HEK293 (cell line): ENCODE measurements around the gene LYST.

Experiments
- CTCF ChIA-PET: fragments of 350-600 bp; formaldehyde crosslinking; extraction: SDS; loops from one replicate; lab custom pipeline; 2021; ENCODE audit warnings: antibody characterized with exemption; lab: Yijun Ruan, JAX
- POLR2A ChIA-PET: fragments of 300-600 bp; formaldehyde crosslinking; extraction: SDS; loops from one replicate; lab custom pipeline; 2020; ENCODE audit warnings: antibody characterized with exemption, inconsistent platforms; lab: Yijun Ruan, JAX
- H3K27ac ChIP-seq: fragments of 200-500 bp; sonication (Bioruptor generic); 2 replicates; pipeline ENCODE4 v1.5.1; 2014; ENCODE audit warnings: low read depth, low read length, control low read depth, inconsistent platforms; ENCODE audit errors: extremely low read depth
- H3K36me3 ChIP-seq, 2 experiments: fragments of 200-500 bp in 1 of 2; sonication (Bioruptor generic) in 1 of 2; 1 replicate in 1 of 2; 2 replicates in 1 of 2; pipeline ENCODE4 v1.5.1; 2014 to 2017; ENCODE audit warnings: inconsistent platforms in 2 of 2, low read length in 2 of 2; ENCODE audit not compliant: control insufficient read depth in 2 of 2, insufficient read depth in 1 of 2
- H3K4me1 ChIP-seq: fragments of 200-500 bp; sonication (Bioruptor generic); 2 replicates; pipeline ENCODE4 v1.5.1; 2014; ENCODE audit warnings: mild to moderate bottlenecking, low read length, inconsistent platforms; ENCODE audit not compliant: control insufficient read depth, insufficient read depth
- H3K4me3 ChIP-seq: 2 replicates; pipeline ENCODE4 v1.5.1; 2011; ENCODE audit warnings: low read depth, mild to moderate bottlenecking, control low read depth, low read length, moderate library complexity
- H3K9me3 ChIP-seq: fragments of 200-500 bp; sonication (Bioruptor generic); 2 replicates; pipeline ENCODE4 v1.5.1; 2014; ENCODE audit warnings: low read depth, low read length, inconsistent platforms; ENCODE audit not compliant: control insufficient read depth, insufficient read depth
- RBAK ChIP-seq: fragments of 450-650 bp; formaldehyde crosslinking; IDR thresholded peaks from 2 replicates; pipeline ENCODE4 v1.5.1; 2016; ENCODE audit warnings: missing biosample characterization, missing genetic modification characterization
- SP7 ChIP-seq: fragments of 450-650 bp; formaldehyde crosslinking; IDR thresholded peaks from 2 replicates; pipeline ENCODE4 v1.5.1; 2016; ENCODE audit warnings: missing biosample characterization, missing genetic modification characterization
- YY1 ChIP-seq: fragments of 450-650 bp; formaldehyde crosslinking; IDR thresholded peaks from 2 replicates; pipeline ENCODE4 v1.5.1; 2018; ENCODE audit warnings: missing biosample characterization, missing genetic modification characterization
- ZBTB48 ChIP-seq: fragments of 450-650 bp; formaldehyde crosslinking; IDR thresholded peaks from 2 replicates; pipeline ENCODE4 v1.5.1; 2016; ENCODE audit warnings: missing biosample characterization, missing genetic modification characterization
- ZFP3 ChIP-seq: fragments of 450-650 bp; formaldehyde crosslinking; IDR thresholded peaks from 2 replicates; pipeline ENCODE4 v1.5.1; 2016; ENCODE audit warnings: low read depth, missing biosample characterization, missing genetic modification characterization
- ZFP37 ChIP-seq: fragments of 450-650 bp; formaldehyde crosslinking; IDR thresholded peaks from 2 replicates; pipeline ENCODE4 v1.5.1; 2016; ENCODE audit warnings: missing biosample characterization, missing genetic modification characterization
- ZNF114 ChIP-seq: fragments of 450-650 bp; formaldehyde crosslinking; IDR thresholded peaks from 2 replicates; pipeline ENCODE4 v1.5.0; 2017; ENCODE audit warnings: missing biosample characterization, missing genetic modification characterization
- ZNF138 ChIP-seq: fragments of 450-650 bp; formaldehyde crosslinking; IDR thresholded peaks from 2 replicates; pipeline ENCODE4 v1.5.1; 2016; ENCODE audit warnings: missing biosample characterization, missing genetic modification characterization, borderline replicate concordance
- ZNF202 ChIP-seq: fragments of 450-650 bp; formaldehyde crosslinking; IDR thresholded peaks from 2 replicates; pipeline ENCODE4 v1.5.1; 2016; ENCODE audit warnings: missing biosample characterization, missing genetic modification characterization, borderline replicate concordance
- ZNF223 ChIP-seq: fragments of 450-650 bp; formaldehyde crosslinking; IDR thresholded peaks from 2 replicates; pipeline ENCODE4 v1.5.1; 2016; ENCODE audit warnings: missing biosample characterization, missing genetic modification characterization
- ZNF350 ChIP-seq: fragments of 450-650 bp; formaldehyde crosslinking; IDR thresholded peaks from 2 replicates; pipeline ENCODE4 v1.5.0; 2017; ENCODE audit warnings: missing biosample characterization, mild to moderate bottlenecking, missing genetic modification characterization
- ZNF514 ChIP-seq: fragments of 450-650 bp; formaldehyde crosslinking; IDR thresholded peaks from 2 replicates; pipeline ENCODE4 v1.5.1; 2016; ENCODE audit warnings: missing biosample characterization, missing genetic modification characterization
- ZNF544 ChIP-seq: fragments of 450-650 bp; formaldehyde crosslinking; IDR thresholded peaks from 2 replicates; pipeline ENCODE4 v1.5.0; 2017; ENCODE audit warnings: missing biosample characterization, missing genetic modification characterization
- ZNF555 ChIP-seq: fragments of 450-650 bp; formaldehyde crosslinking; conservative IDR thresholded peaks from 2 replicates; pipeline ENCODE4 v1.5.1; 2017; ENCODE audit warnings: missing biosample characterization, mild to moderate bottlenecking, missing genetic modification characterization, inconsistent platforms
- ZNF571 ChIP-seq: fragments of 450-650 bp; formaldehyde crosslinking; IDR thresholded peaks from 2 replicates; pipeline ENCODE4 v1.5.0; 2017; ENCODE audit warnings: missing biosample characterization, missing genetic modification characterization
- ZNF610 ChIP-seq: fragments of 450-650 bp; formaldehyde crosslinking; IDR thresholded peaks from 2 replicates; pipeline ENCODE4 v1.5.1; 2016; ENCODE audit warnings: missing biosample characterization, missing genetic modification characterization, borderline replicate concordance
- ZNF624 ChIP-seq: fragments of 450-650 bp; formaldehyde crosslinking; IDR thresholded peaks from 2 replicates; pipeline ENCODE4 v1.5.1; 2017; ENCODE audit warnings: missing biosample characterization, missing genetic modification characterization
- ZNF658 ChIP-seq: fragments of 450-650 bp; formaldehyde crosslinking; IDR thresholded peaks from 2 replicates; pipeline ENCODE4; 2016; ENCODE audit warnings: missing biosample characterization, missing genetic modification characterization
- ZNF670 ChIP-seq: fragments of 450-650 bp; formaldehyde crosslinking; IDR thresholded peaks from 2 replicates; pipeline ENCODE4 v1.5.1; 2016; ENCODE audit warnings: missing biosample characterization, missing genetic modification characterization, low read depth
- ZNF768 ChIP-seq: fragments of 450-650 bp; formaldehyde crosslinking; IDR thresholded peaks from 2 replicates; pipeline ENCODE4 v1.5.1; 2018; ENCODE audit warnings: missing biosample characterization, mild to moderate bottlenecking, missing genetic modification characterization
- ZNF791 ChIP-seq: fragments of 450-650 bp; formaldehyde crosslinking; IDR thresholded peaks from 2 replicates; pipeline ENCODE4 v1.5.1; 2016; ENCODE audit warnings: missing biosample characterization, missing genetic modification characterization
- ZNF830 ChIP-seq: fragments of 450-650 bp; IDR thresholded peaks from 2 replicates; pipeline ENCODE4 v1.5.0; 2018; ENCODE audit warnings: missing biosample characterization, missing genetic modification characterization, low read depth, mild to moderate bottlenecking, moderate library complexity
- ZXDB ChIP-seq: fragments of 450-650 bp; formaldehyde crosslinking; IDR thresholded peaks from 2 replicates; pipeline ENCODE4 v1.5.1; 2016; ENCODE audit warnings: missing biosample characterization, missing genetic modification characterization
- TF ChIP-seq, protein P1 (sequence below): fragments of 450-650 bp; formaldehyde crosslinking; IDR thresholded peaks from 2 replicates; pipeline ENCODE4 v1.5.1; 2016; ENCODE audit warnings: missing biosample characterization, missing genetic modification characterization
- TF ChIP-seq, protein P2 (sequence below): fragments of 450-650 bp; formaldehyde crosslinking; IDR thresholded peaks from 2 replicates; pipeline ENCODE4 v1.5.1; 2017; ENCODE audit warnings: missing biosample characterization, missing genetic modification characterization
- TF ChIP-seq, protein P3 (sequence below): fragments of 450-650 bp; formaldehyde crosslinking; IDR thresholded peaks from 2 replicates; pipeline ENCODE4 v1.5.1; 2016; ENCODE audit warnings: missing biosample characterization, missing genetic modification characterization
- TF ChIP-seq, protein P4 (sequence below): fragments of 450-650 bp; formaldehyde crosslinking; IDR thresholded peaks from 2 replicates; pipeline ENCODE4 v1.5.1; 2016; ENCODE audit warnings: missing biosample characterization, missing genetic modification characterization

Gene LYST

DNA sequence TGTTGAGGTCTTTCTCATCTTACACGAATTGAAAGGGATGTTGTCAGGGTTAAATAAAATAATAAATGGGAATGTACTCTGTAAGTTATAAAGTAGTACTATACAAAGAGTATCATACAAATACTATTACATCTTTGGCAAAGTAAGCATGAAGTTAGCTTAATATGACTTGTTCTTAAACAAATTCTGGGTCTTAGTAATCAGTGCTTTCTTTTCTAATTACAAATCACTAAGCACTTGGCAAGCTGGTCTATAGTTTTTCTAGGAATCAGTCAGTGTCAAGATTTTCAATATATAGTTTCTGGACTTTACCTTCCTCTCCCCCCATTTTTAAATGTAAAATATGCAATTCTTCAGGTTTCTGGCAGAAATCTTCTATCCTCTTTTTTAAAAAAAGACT lies 6.9 kb downstream of the LYST start:
- TF ChIP-seq ZNF791 (tag by site-specific recombination) (no peak), ZNF610 (tag by site-specific recombination) (no peak), ZFP3 (tag by site-specific recombination) (no peak), ZNF571 (tag by site-specific recombination) (no peak), ZNF670 (no peak), ZNF555 (no peak), ZNF202 (no peak), ZNF830 (no peak), ZNF624 (tag by site-specific recombination) (no peak), YY1 (tag by site-specific recombination) (no peak), ZNF223 (no peak), ZXDB (tag by site-specific recombination) (no peak), ZNF544 (tag by site-specific recombination) (no peak), ZNF768 (tag by site-specific recombination) (no peak), ZFP37 (tag by site-specific recombination) (no peak), ZNF350 (tag by site-specific recombination) (no peak)
- TF ChIP-seq, protein P1, sequence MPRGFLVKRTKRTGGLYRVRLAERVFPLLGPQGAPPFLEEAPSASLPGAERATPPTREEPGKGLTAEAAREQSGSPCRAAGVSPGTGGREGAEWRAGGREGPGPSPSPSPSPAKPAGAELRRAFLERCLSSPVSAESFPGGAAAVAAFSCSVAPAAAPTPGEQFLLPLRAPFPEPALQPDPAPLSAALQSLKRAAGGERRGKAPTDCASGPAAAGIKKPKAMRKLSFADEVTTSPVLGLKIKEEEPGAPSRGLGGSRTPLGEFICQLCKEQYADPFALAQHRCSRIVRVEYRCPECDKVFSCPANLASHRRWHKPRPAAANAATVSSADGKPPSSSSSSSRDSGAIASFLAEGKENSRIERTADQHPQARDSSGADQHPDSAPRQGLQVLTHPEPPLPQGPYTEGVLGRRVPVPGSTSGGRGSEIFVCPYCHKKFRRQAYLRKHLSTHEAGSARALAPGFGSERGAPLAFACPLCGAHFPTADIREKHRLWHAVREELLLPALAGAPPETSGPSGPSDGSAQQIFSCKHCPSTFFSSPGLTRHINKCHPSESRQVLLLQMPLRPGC (tag by site-specific recombination) = no peak
- TF ChIP-seq, protein P2, sequence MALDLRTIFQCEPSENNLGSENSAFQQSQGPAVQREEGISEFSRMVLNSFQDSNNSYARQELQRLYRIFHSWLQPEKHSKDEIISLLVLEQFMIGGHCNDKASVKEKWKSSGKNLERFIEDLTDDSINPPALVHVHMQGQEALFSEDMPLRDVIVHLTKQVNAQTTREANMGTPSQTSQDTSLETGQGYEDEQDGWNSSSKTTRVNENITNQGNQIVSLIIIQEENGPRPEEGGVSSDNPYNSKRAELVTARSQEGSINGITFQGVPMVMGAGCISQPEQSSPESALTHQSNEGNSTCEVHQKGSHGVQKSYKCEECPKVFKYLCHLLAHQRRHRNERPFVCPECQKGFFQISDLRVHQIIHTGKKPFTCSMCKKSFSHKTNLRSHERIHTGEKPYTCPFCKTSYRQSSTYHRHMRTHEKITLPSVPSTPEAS (tag by site-specific recombination) = no peak
- TF ChIP-seq, protein P3, sequence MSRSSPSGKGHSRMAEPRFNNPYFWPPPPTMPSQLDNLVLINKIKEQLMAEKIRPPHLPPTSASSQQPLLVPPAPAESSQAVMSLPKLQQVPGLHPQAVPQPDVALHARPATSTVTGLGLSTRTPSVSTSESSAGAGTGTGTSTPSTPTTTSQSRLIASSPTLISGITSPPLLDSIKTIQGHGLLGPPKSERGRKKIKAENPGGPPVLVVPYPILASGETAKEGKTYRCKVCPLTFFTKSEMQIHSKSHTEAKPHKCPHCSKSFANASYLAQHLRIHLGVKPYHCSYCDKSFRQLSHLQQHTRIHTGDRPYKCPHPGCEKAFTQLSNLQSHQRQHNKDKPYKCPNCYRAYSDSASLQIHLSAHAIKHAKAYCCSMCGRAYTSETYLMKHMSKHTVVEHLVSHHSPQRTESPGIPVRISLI (tag by site-specific recombination) = no peak
- TF ChIP-seq, protein P4, sequence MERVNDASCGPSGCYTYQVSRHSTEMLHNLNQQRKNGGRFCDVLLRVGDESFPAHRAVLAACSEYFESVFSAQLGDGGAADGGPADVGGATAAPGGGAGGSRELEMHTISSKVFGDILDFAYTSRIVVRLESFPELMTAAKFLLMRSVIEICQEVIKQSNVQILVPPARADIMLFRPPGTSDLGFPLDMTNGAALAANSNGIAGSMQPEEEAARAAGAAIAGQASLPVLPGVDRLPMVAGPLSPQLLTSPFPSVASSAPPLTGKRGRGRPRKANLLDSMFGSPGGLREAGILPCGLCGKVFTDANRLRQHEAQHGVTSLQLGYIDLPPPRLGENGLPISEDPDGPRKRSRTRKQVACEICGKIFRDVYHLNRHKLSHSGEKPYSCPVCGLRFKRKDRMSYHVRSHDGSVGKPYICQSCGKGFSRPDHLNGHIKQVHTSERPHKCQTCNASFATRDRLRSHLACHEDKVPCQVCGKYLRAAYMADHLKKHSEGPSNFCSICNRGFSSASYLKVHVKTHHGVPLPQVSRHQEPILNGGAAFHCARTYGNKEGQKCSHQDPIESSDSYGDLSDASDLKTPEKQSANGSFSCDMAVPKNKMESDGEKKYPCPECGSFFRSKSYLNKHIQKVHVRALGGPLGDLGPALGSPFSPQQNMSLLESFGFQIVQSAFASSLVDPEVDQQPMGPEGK (tag by site-specific recombination) = no peak
- ChIA-PET CTCF (interaction anchor here (0.7 to 1.1 kb wide), 2 partner anchors 14 to 64 kb away, joined by 3 read pairs; no protein-coding TSS in a partner anchor), POLR2A (interaction anchor here (1.1 kb wide), 1 partner anchor 356 kb away, joined by 3 read pairs; the partner anchor contains the start of gene B3GALNT2)
- no peak overlapping the region for H3K4me3 ChIP-seq
- no peaks in the 10 kb centered on the region for H3K36me3 ChIP-seq
- H3K9me3 ChIP-seq = no peaks in the 10 kb centered on the region
- no peak overlapping the region for H3K27ac ChIP-seq
- 0 out of 2 replicates have a peak, but pooled peaks cover 2% of the 10 kb centered on the region for H3K4me1 ChIP-seq

DNA sequence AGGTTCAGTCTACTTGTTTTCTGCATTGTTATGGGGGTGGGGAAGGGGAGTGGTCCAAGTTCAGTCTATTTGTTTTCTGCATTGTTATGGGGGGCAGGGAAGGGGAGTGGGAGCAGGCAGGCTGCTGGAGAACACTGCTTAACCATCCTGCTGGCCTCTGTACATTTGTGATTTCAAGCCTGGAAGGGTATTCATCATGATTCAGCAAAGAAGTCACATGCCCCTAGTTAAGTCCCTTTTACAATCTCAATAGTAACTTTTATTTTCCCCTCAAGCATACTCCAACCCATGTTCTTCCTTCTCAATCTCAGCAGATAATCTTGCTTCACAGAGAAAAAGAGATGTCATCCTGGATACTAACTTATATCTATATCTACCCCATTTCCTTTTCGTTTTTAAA lies 7.9 kb downstream of the LYST start:
- Histone ChIP-seq H3K27ac (no peak overlapping the region), H3K4me1 (0 out of 2 replicates have a peak, but pooled peaks cover 2% of the 10 kb centered on the region), H3K36me3 (no peaks in the 10 kb centered on the region), H3K9me3 (no peaks in the 10 kb centered on the region), H3K4me3 (no peak overlapping the region)
- POLR2A ChIA-PET = interaction anchor here (1.1 kb wide), 1 partner anchor 355 kb away, joined by 3 read pairs; the partner anchor contains the start of gene B3GALNT2
- TF ChIP-seq ZBTB48 (tag by site-specific recombination) = 0 out of 2 replicates have a peak, but pooled peaks have one; percentile 9
- TF ChIP-seq ZNF514 (tag by site-specific recombination) = no peak
- TF ChIP-seq RBAK (tag by site-specific recombination) = 0 out of 2 replicates have a peak, but pooled peaks have one; percentile 4
- TF ChIP-seq SP7 (tag by site-specific recombination) = 0 out of 2 replicates have a peak, but pooled peaks have one; percentile 6
- TF ChIP-seq ZNF138 = no peak
- TF ChIP-seq ZNF658 = no peak
- no peak for TF ChIP-seq ZNF114
- CTCF ChIA-PET = no interaction called here
